ENCODE results near the gene NRBF2.

Gene NRBF2

DNA sequence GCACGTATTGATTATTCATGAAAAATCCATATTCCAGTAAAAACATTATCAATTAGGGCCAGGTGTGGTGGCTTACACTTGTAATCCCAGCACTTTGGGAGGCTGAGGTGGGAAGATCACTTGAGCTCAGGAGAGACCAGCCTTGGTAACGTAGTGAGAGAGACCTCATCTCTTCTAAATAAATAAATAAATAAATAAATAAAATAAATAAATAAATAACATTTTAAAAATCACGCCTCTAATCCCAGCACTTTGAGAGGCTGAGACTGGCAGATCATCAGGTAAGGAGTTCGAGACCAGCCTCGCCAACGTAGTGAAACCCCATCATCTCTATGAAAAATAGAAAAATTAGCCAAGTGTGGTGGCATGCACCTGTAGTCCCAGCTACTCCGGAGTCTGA, 32.1 kb downstream of the NRBF2 start:
- no peak for DNase-seq

DNA sequence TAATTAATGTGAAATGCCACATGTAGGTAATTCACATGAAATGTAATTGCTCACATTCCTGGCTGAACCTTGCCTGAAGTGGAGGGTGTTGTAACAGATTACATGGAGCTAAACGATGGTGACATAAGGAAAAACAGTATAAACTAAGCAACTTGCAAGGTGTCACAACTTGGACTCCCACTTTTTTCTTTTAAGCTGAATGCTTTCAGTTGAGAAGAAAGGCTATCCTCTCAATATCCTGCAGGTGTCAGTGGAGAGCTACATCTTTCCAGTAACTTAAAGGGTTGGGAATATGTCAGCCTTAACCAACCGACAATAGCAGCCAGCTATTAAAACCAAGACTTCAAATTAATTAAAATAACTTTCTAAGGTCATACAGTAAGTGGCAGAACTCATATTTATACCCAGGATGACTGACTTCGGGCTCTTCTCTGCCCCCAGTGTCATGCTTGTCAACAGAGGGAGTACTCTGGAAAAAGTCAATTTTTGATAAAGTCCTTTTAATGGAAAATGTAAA, 33.7 kb downstream of the NRBF2 start:
- DNase-seq = no peak

DNA sequence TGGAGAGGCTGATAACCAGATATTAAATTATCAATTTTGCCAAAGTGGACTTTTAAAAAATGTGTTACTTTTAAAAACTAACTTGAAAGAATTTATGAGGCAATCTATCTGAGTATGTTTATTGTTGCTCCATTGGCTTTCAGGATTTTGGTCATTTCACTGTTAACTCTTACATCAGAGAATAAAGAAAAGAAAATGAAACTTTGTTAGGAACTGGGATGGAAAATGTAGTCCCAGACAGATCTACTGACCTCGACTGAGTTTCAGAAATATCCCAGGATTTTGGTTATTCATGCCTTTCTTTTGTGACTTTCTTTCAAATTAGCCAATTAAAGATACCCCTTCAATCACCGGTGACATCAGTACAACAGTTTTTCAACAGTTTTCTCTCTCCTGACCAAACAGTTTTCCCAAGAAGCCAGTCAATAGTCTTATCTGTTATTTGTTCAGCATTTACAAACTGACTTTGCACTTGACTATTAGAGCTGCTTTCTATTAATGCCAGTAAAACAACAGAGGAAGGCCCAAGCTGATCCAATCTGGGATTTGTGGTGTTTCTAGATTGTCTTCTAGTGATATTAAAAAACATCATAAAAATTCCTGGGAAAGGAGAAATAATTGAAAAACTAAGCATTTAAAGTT, 35.8 kb downstream of the NRBF2 start:
- DNase-seq = no peak

DNA sequence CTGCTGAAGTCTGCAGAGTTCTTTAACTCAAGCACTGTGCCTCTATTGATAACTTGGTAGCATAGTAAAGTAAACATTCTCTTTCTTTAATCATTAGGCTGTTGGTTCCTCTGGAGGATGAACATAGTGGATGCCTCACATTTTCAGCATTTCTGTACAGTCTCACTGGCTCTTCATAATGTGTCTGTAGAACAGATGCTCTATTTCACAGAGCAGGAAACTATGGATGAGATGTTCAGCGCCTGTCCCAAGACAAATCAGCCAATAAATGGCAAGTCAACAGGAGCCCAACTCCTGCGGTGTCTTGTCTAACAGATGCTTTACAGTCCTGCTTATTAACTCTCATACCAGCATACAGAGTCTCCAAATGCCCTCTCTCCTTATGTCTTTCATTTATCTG, 36.5 kb downstream of the NRBF2 start:
- no peak for DNase-seq

DNA sequence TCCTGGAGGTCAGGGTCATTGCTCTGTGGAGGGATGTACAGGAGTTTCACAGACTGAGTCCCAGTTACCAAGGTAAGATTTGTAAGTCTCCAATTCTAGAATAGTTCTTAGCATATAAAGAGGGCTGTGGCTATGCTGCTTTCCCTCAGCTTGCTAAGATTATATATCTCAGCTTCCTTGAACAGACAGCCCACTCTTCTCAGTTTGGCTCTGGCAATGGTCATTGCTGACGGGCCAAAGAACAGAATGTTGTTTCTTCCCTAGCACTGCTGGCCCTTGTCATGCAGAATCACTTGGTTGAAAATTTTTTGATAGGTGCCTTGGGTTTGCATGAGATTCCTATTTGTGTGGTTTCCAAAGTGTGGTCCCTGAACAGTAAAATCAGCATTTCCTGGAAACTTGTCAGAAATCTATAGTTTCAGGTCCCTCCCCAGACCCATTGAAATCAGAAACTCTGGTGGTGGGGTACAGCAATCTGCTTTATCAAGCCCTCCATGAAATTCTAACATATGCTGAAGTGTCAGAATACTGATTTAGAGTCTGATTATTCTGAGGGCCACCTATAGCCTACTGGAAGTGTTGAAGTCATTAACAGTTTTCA, 38.2 kb downstream of the NRBF2 start:
- DNase-seq = no peak

DNA sequence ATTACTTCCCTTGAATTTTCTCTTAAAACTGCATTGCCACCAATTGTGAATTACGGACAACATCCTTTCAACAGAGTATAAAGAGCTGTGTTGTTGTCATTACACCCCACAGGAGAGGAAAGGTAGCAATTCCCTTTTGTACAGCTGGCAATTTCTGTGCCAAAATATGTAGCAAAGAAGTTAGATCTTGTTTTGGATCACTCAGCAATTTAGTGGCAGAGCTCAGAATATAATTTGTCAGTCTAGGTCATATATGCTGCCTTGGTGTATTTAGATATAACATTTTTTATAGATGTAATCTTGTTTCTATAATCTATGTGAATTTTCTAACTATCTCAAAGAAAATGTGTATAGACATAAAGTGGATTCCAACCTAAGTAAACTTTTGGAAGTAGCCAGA, 38.8 kb downstream of the NRBF2 start:
- DNase-seq = no peak

DNA sequence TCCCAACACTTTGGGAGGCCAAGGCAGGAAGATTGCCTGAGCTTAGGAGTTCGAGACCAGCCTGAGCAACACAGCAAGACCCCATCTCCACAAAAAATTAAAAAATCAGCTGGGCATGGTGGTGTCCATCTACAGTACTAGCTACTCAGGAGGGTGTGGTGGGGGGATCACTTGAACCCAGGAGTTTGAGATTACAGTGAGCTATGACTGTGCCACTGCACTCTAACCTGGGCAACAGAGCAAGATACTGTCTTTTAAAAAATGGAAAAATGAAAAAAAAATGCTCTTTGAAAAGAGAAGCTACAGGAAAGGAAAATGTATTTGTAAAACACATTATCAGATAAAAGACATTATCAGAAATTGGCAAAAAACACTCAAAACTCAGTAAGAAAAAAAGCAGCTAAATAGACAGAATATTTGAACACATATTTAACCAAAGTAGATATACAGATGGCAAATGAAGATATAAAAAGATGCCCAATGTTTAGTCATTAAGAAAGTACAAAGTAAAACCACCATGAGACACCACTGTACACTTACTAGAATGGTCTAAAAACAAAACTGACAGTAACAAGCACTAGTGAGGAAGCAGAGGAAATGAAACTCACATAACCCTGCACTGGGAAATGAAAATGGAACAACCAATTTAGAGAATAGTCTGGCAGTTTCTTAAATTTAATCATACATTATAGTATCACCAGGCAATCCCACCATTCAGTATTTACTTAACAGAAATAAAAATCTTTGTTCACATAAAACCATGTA, 40.5 kb downstream of the NRBF2 start:
- DNase-seq = no peak

DNA sequence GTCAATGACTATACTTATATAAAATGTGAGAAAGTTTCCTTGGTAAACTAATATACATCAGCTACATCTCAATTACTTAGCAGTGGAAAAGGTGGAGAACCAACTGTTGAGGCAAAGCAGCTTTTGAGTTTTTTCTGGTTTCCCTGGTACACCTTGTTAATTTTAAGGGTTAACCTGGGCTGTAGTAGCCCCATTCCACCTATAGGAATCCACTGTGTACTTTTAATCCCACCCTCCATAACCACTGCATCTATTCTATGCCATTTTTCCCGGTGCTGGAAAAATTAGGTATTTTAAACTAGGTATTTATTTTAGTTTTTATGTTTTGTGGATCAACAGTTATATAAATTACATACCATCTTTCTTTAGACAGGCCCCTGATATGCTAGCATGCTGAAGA, 42.4 kb downstream of the NRBF2 start:
- DNase-seq = no peak

DNA sequence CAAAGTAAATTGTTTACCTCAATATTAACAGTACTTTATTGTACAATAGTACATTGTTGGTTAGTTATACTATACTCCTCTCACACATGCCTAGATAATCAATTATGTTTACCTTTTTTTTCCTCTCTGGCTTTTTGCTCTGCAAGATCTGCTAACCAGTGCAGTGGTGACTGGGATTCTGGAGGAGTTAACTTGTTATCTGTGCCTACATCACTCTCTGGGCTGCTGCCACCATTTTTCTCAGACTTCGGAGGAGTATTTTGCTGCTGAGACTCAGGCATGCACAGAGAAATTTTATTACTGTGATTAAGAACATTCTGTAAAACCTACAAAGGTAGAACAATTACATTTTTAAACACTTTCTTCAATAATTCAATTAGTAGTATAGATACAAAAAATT, 59.7 kb downstream of the NRBF2 start:
- DNase-seq = no peak

DNA sequence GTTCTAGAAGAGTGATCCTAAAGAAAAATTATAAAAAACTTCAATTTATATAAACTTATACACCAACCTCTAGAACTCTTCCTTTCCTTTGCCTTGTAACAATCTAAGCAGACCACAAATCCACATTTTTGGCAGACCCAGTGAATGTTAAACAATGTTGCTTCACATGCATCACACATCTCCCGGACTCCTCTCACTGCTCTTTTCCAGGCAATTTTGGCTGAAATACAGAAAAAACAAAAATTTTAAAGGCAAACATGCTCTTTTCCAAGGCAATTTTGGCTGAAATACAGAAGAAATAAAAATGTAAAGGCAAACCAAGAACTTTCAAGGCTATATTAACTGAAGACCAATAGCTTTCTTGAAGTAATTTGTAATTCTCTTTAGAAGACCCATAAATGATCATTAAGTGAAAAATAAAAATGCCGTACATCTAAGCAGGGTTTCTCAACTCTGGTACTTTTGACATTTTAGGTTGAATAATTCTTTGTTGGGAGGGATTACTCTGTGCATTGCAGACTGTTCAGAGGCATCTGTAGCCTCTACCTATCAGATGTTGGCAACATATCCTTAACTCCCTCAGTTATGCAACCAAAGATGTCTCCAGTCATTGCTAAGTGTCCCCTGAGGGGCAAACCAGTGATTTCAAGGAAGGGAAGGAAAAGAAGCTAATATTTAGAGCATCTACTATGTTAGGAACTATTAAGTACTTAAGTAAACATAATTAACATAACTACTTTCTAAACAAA, 64.4 kb downstream of the NRBF2 start:
- DNase-seq = no peak

DNA sequence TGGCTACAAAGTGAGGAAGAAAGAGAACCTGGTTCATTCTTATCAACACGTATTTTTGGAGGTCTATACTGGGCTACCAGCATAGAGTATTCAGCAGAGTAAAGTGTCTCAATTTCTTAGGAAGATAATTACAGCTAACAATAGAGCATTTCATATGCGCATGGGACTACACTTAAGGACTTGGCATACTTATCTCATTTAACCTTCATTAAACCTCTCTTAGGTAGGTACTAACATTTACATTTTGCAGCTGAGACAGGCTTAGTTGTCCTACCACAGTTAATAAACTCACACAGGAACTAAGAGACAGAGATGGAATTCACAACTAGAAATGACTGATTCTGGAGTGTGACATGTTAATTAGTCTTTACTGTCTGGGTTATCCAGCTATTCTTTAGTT, 66.6 kb downstream of the NRBF2 start:
- DNase-seq = no peak

DNA sequence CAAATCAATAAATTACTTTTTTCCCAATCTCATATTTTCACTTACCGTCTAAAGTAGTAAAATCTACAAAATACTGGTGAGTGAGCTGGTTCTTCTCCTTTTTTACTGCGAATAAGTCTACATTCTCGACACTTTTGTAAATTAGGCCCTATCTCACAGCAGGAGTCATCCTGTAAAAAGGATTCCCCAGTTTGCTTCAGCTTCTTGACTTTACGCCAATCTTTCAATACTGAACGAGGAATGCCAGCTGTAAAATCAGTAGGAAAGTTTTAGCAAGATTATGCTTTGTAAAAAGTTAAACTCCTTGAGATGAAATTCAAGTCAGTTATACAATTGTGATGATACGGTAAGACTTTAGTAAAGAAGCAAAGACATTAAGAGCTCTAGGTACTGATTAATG, 67.3 kb downstream of the NRBF2 start:
- DNase-seq = no peak

DNA sequence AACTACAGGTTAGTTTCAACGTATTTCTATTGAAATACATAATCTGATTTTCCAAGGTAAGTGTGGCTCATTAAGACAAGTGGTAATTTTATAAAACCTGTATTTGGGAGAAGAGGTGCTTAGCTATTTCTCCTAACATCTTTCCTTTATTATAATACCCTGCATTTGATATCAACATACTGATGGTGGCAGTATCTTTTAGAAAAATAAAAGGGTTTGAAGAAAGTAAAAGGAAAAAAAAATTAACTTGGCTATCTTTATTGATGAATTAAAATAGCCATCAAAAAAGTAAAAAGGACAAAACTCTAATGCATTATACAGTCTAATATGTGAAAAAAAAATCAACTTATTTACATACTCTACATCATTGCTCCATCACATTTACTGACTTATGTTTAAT, 68.0 kb downstream of the NRBF2 start:
- DNase-seq = no peak
